Gastrocnemius medialis (tissue), 4 donors: Measurements from ENCODE around the gene KIF26B. TPM values are rescaled to one million over a fixed set of nuclear protein-coding genes. Genes with fewer than 3 reads are reported as not detected.
A peak's percentile ranks its signal among the peaks of the same experiment; 100 is the strongest.

ENCODE experiments used
- ATAC-seq, 2 donors: fragments of 150-250 bp; one replicate each; pipeline ENCODE4 v1.9.1; 2016
- DNase-seq, 2 donors: peaks; one replicate each; pipeline ENCODE4 v3.0.0-alpha.2; 2019
- H3K27ac ChIP-seq, 4 donors: fragments of 200-600 bp; sonication (generic); 1 replicate in 1 of 4; 2 replicates in 3 of 4; pipeline ENCODE4 v1.5.1; 2016 to 2018; ENCODE audit warnings: mild to moderate bottlenecking in 2 of 4, moderate library complexity in 1 of 4
- H3K27me3 ChIP-seq, 3 donors: fragments of 200-600 bp; sonication (generic) in 2 of 3; 1 replicate in 1 of 3; 2 replicates in 2 of 3; pipeline versions ENCODE4 v1.5.1 to v1.6.0; 2016 to 2019; ENCODE audit warnings: mild to moderate bottlenecking in 1 of 3, moderate library complexity in 1 of 3
- H3K36me3 ChIP-seq, 2 donors: fragments of 200-600 bp; sonication (generic) in 1 of 2; one replicate each; pipeline ENCODE4 v1.5.1; 2017 to 2018
- H3K4me1 ChIP-seq, 2 donors: fragments of 200-600 bp; sonication (generic) in 1 of 2; one replicate each; pipeline ENCODE4 v1.5.1; 2016 to 2017; ENCODE audit warnings: mild to moderate bottlenecking in 2 of 2
- H3K4me3 ChIP-seq, 4 donors: fragments of 200-600 bp; sonication (generic) in 3 of 4; 1 replicate in 1 of 4; 2 replicates in 3 of 4; pipeline ENCODE4 v1.5.1; 2016 to 2019; ENCODE audit warnings: mild to moderate bottlenecking in 2 of 4
- H3K9me3 ChIP-seq, 3 donors: fragments of 200-600 bp; sonication (generic) in 2 of 3; 1 replicate in 1 of 3; 2 replicates in 2 of 3; pipeline ENCODE4 v1.5.1; 2016 to 2019
- POLR2A ChIP-seq, 2 donors: fragments of 450-650 bp; IDR thresholded peaks; one replicate each; pipeline ENCODE4 v1.6.1; 2017; ENCODE audit warnings: antibody characterized with exemption in 2 of 2, mild to moderate bottlenecking in 2 of 2, moderate library complexity in 2 of 2
- in situ Hi-C, 4 donors: fragments of 200-750 bp; cut with MboI; loops; one replicate each; pipeline versions ENCODE4 v1.15.0 to v1.8.0; 2017; ENCODE audit warnings: low sequenced_read_pairs in 4 of 4
- intact Hi-C: fragments of 100-400 bp; cut with DNase I; formaldehyde crosslinking; loops from one replicate; pipeline ENCODE4 v1.15.1; 2023; ENCODE audit warnings: low total_unique reads
- total RNA-seq, 4 donors: library from RNA; depleted of rRNA; stranded (reverse); fragments of >200 nt; gene quantifications; one replicate each; pipeline versions ENCODE4 v1.1.0 to v1.2.3, GENCODE V29; 2016
- TF ChIP-seq, protein P1 (sequence below), 5 experiments: fragments of 450-650 bp in 3 of 5; fragments of 200-600 bp in 2 of 5; sonication (generic) in 2 of 5; IDR thresholded peaks in 4 of 5; conservative IDR thresholded peaks in 1 of 5; 1 replicate in 4 of 5; 2 replicates in 1 of 5; pipeline ENCODE4 v1.5.1; 2016 to 2019; ENCODE audit warnings: antibody characterized with exemption in 5 of 5, mild to moderate bottlenecking in 3 of 5, moderate library complexity in 3 of 5

Gene KIF26B
- total RNA-seq, 4 donors from 2014 or later, result 0.02 to 0.20 (median 0.10) TPM; not detected in 1

DNA sequence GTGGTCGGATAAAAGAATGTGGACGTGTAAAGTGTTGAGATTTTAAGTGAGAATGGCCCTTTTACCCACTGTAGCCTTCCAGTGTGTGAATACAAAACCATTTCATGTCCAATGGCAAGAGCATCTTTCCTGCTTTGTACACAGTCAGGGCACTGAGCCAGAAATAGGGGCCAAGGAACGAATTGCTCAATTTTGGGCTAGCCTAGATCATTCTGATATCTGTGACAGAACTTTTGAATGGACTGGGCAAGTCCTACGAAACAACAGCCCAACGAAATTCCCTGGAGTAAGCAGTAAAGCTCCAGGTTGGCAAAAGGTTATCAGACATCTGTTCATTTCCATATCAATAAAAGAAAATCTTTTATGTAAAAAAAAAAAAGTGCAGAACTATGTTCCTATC is 5.5 kb downstream of the KIF26B start:
- Histone ChIP-seq H3K27ac (no peak overlapping the region), H3K4me1 (peaks cover 4 to 11% of the 10 kb centered on the region in 2 donors), H3K27me3 (peaks cover 25 to 43% (median 33%) of the 10 kb centered on the region in 3 donors), H3K4me3 (no peak overlapping the region), H3K9me3 (no peaks in the 10 kb centered on the region), H3K36me3 (no peaks in the 10 kb centered on the region)
- no peak for ATAC-seq
- no peak for DNase-seq
- intact Hi-C loops, result no loop called here
- TF ChIP-seq, protein P1, sequence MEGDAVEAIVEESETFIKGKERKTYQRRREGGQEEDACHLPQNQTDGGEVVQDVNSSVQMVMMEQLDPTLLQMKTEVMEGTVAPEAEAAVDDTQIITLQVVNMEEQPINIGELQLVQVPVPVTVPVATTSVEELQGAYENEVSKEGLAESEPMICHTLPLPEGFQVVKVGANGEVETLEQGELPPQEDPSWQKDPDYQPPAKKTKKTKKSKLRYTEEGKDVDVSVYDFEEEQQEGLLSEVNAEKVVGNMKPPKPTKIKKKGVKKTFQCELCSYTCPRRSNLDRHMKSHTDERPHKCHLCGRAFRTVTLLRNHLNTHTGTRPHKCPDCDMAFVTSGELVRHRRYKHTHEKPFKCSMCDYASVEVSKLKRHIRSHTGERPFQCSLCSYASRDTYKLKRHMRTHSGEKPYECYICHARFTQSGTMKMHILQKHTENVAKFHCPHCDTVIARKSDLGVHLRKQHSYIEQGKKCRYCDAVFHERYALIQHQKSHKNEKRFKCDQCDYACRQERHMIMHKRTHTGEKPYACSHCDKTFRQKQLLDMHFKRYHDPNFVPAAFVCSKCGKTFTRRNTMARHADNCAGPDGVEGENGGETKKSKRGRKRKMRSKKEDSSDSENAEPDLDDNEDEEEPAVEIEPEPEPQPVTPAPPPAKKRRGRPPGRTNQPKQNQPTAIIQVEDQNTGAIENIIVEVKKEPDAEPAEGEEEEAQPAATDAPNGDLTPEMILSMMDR (IDR thresholded peaks at IDR 0.05 in 4 of 5, conservative IDR thresholded peaks at IDR 0.05 in 1 of 5), result no peak
- no peak for TF ChIP-seq POLR2A (IDR thresholded peaks at IDR 0.05)
- in situ Hi-C loops, result loop anchor here in 3 of 4 donors (25.0 kb wide), 1 partner anchor 1327 kb away; no protein-coding TSS in a partner anchor

DNA sequence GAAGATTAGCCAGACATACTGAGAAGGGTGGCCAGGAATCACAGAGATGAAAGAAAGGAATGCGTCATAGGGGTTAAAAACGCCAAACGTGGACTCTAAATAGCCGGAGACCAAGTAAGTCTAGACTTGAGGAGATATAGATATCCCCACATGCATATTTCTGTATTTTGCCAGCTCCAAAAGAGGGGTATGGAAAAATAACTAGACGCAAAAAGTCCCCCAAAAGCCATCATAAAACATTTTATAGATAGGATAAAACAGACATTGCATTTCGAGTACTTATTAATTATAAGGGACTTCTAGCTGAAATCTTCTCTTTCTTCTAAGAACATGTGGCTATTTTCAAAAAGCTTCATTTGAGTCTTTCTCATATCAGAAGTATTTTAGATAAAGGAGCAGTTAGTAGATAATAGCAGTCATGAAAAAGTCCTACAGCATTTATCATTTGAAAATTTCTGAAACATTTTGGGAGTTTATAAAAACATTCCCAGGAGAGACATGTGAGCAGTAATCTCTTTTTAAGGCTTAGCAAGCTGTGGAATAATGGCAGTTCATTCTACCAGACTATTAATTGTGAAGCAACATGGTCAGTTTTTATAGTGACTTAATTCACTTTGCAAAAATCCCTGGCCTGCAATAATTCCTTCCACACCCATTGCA is 6.1 kb downstream of the KIF26B start:
- intact Hi-C loops, result no loop called here

DNA sequence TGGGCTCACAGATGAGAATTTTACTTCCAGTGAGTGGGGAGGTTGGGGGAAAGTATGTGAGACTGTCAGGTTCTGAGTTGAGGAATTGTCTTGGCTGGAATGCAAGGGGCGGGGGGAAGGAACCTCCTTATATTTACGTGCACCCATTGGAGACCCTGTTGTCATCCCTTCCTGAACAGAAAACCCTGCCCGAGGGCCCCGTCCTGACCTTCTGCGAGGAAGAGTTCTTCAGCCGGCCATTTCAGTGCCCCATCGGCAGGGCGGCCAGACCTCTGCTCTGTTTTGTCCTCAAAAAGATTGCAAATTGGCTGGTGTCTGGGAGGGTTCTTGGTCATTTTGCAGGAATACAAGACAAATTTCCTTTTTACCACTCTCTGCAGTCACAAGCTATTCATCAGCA is 7.1 kb downstream of the KIF26B start:
- peaks cover 22 to 35% (median 22%) of the 10 kb centered on the region in 3 donors for H3K27me3 ChIP-seq
- TF ChIP-seq POLR2A (IDR thresholded peaks at IDR 0.05), result no peak
- TF ChIP-seq, protein P1 (IDR thresholded peaks at IDR 0.05 in 4 of 5, conservative IDR thresholded peaks at IDR 0.05 in 1 of 5), result no peak
- H3K4me1 ChIP-seq, result no peaks in the 10 kb centered on the region
- intact Hi-C loops, result no loop called here
- H3K9me3 ChIP-seq, result no peaks in the 10 kb centered on the region
- ATAC-seq, result no peak
- no peak overlapping the region for H3K27ac ChIP-seq
- no peak for DNase-seq
- no peaks in the 10 kb centered on the region for H3K36me3 ChIP-seq
- in situ Hi-C loops, result loop anchor here in 3 of 4 donors (25.0 kb wide), 1 partner anchor 1325 kb away; no protein-coding TSS in a partner anchor
- no peak overlapping the region for H3K4me3 ChIP-seq

More for the DNA sequence above, 6.1 kb downstream of the KIF26B start:
- ATAC-seq (no peak), DNase-seq (no peak)
- no peak overlapping the region for H3K27ac ChIP-seq
- peaks cover 2 to 5% of the 10 kb centered on the region in 2 donors for H3K4me1 ChIP-seq
- peaks cover 22 to 37% (median 30%) of the 10 kb centered on the region in 3 donors for H3K27me3 ChIP-seq
- no peaks in the 10 kb centered on the region for H3K9me3 ChIP-seq
- no peak overlapping the region for H3K4me3 ChIP-seq
- no peak for TF ChIP-seq POLR2A (IDR thresholded peaks at IDR 0.05)
- TF ChIP-seq, protein P1 (IDR thresholded peaks at IDR 0.05 in 4 of 5, conservative IDR thresholded peaks at IDR 0.05 in 1 of 5), result no peak
- in situ Hi-C loops, result loop anchor here in 3 of 4 donors (25.0 kb wide), 1 partner anchor 1326 kb away; no protein-coding TSS in a partner anchor
- H3K36me3 ChIP-seq, result no peaks in the 10 kb centered on the region

DNA sequence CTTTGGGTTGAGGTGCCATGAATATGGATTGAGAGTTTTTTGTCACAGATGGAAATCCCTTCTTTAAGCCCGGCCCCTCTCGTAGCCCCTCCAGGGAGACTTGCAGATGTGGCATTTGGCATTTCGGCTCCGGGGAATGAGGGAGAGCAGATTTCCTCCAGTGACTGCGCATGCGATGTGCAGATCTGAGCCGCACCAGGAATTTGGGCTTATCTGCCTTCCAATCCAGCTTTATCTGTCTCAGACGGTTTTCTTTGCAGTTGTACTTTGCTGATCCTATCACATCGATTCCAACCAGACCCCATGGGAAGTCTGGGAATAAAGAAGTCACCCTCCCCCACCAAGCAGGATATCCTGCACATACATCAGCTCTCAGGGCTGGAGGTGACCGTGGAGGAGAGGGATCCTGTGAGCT is 11.7 kb downstream of the KIF26B start:
- no peaks in the 10 kb centered on the region for H3K36me3 ChIP-seq
- H3K27me3 ChIP-seq, result peaks cover 9 to 19% (median 17%) of the 10 kb centered on the region in 3 donors
- H3K27ac ChIP-seq, result no peak overlapping the region
- DNase-seq, result no peak
- TF ChIP-seq, protein P1 (IDR thresholded peaks at IDR 0.05 in 4 of 5, conservative IDR thresholded peaks at IDR 0.05 in 1 of 5), result no peak
- TF ChIP-seq POLR2A (IDR thresholded peaks at IDR 0.05), result no peak
- H3K9me3 ChIP-seq, result no peaks in the 10 kb centered on the region
- in situ Hi-C loops (loop anchor here in 3 of 4 donors (25.0 kb wide), 1 partner anchor 1321 kb away; no protein-coding TSS in a partner anchor), intact Hi-C loops (no loop called here)
- no peaks in the 10 kb centered on the region for H3K4me1 ChIP-seq
- no peak for ATAC-seq
- H3K4me3 ChIP-seq, result peak overlapping the region in 2 of 4 donors; percentile 20 to 21
